ENCODE data around the gene PPP1R11. TPM values are rescaled to one million over a fixed set of nuclear protein-coding genes. Genes with fewer than 3 reads are reported as not detected.

The PPP1R11 gene
- total and polyA plus RNA-seq, 2 of the 4 experiments (the other 2 are of a cell fraction) = 15.6 to 46.0 TPM

- Histone ChIP-seq H3K4me2 (ENCODE audit: low read depth, low read length) (no peak overlapping the region), H3K27me3 (ENCODE audit: control insufficient read depth, insufficient read depth, low read length) (peaks cover 38% of the 10 kb centered on the region), H3K23ac (ENCODE audit: low read depth, low read length) (no peak overlapping the region), H3K4me3 (ENCODE audit: insufficient read depth, low read depth, low read length) (no peak overlapping the region), H2AFZ (replicated peaks; ENCODE audit: low read length, poor library complexity) (no peak overlapping the region), H3K9me1 (ENCODE audit: insufficient read depth, low read length) (no peaks in the 10 kb centered on the region), H2BK5ac (ENCODE audit: low read depth, low read length, poor library complexity, severe bottlenecking) (no peak overlapping the region), H2BK15ac (ENCODE audit: low read depth, low read length) (no peak overlapping the region), H3K27ac (ENCODE audit: insufficient read depth, low read length) (no peak overlapping the region), H4K5ac (ENCODE audit: low read depth, low read length) (no peak overlapping the region), H3K9ac (ENCODE audit: low read depth, low read length) (no peak overlapping the region), H2BK20ac (ENCODE audit: low read depth, low read length) (no peak overlapping the region), H2AK5ac (ENCODE audit: low read depth, low read length) (no peak overlapping the region), H3K14ac (replicated peaks; ENCODE audit: low read depth, low read length) (no peak overlapping the region), H4K8ac (ENCODE audit: low read depth in 2 of 2, low read length in 2 of 2) (no peak overlapping the region), H3K9me3 (ENCODE audit: control insufficient read depth, insufficient read depth, low read length) (no peaks in the 10 kb centered on the region), H4K20me1 (ENCODE audit: insufficient read depth, low read length) (no peaks in the 10 kb centered on the region), H4K91ac (ENCODE audit: insufficient read depth, low read depth, low read length) (no peak overlapping the region), H3K79me1 (ENCODE audit: low read depth in 1 of 2, low read length in 2 of 2) (no peaks in the 10 kb centered on the region), H3K18ac (ENCODE audit: low read depth, low read length) (no peak overlapping the region), H3K4ac (ENCODE audit: low read depth, low read length) (no peak overlapping the region), H2AK9ac (replicated peaks; ENCODE audit: low read depth, low read length, poor library complexity) (no peak overlapping the region), H3K4me1 (ENCODE audit: control insufficient read depth, insufficient read depth, low read length) (peaks cover 3% of the 10 kb centered on the region), H3K56ac (ENCODE audit: extremely low read depth, insufficient read depth, low read length) (no peak overlapping the region), H3K36me3 (ENCODE audit: control insufficient read depth, insufficient read depth, low read length) (no peaks in the 10 kb centered on the region), H2BK120ac (ENCODE audit: low read depth, low read length) (no peak overlapping the region)
- TF ChIP-seq FOS (IDR thresholded peaks at IDR 0.05; ENCODE audit: low read depth, low read length) (no peak), MXI1 (IDR thresholded peaks at IDR 0.05; ENCODE audit: borderline replicate concordance, low read depth, low read length) (no peak), POLR2A (IDR thresholded peaks at IDR 0.05; ENCODE audit: low read depth, low read length) (no peak), SMC3 (IDR thresholded peaks at IDR 0.05; ENCODE audit: low read depth, low read length) (no peak)
- intact Hi-C loops (cut with micrococcal nuclease) = no loop called here
- WGBS, 2 experiments (ENCODE audit: extremely low coverage in 2 of 2, insufficient read length in 1 of 2) = no CpG with 5 or more reads among the region's 6 CpGs
- CTCF ChIA-PET = no interaction called here
- in situ Hi-C loops (cut with MboI; ENCODE audit: low sequenced_read_pairs) = no loop called here
- dilution Hi-C loops (cut with HindIII; ENCODE audit: low sequenced_read_pairs, unreplicated experiment) = no loop called here
- DNase-seq = no peak
- BruUV-seq (replicated peaks) = no TSS peak
- no peak for ATAC-seq (ENCODE audit: low read depth)
- POLR2A ChIA-PET (ENCODE audit: unreplicated experiment) = no interaction called here
Measured at GRCh38 chr6:30092852-30093543, 26.0 kb downstream of the PPP1R11 start.

Measured in IMR-90 (cell line).